GM12873 (cell line): ENCODE data around the gene KHK.

Experiments used
- TF ChIP-seq, protein P1 (sequence below): IDR thresholded peaks from 2 replicates; pipeline ENCODE4 v1.5.1; 2012; ENCODE audit warnings: low read depth, mild to moderate bottlenecking, moderate library complexity, low read length, control low read depth; ENCODE audit not compliant: insufficient read depth; ENCODE audit errors: missing control alignments

The KHK gene

GRCh38 chr2:27137322-27137935, 50.9 kb downstream of the KHK start:
- TF ChIP-seq, protein P1, sequence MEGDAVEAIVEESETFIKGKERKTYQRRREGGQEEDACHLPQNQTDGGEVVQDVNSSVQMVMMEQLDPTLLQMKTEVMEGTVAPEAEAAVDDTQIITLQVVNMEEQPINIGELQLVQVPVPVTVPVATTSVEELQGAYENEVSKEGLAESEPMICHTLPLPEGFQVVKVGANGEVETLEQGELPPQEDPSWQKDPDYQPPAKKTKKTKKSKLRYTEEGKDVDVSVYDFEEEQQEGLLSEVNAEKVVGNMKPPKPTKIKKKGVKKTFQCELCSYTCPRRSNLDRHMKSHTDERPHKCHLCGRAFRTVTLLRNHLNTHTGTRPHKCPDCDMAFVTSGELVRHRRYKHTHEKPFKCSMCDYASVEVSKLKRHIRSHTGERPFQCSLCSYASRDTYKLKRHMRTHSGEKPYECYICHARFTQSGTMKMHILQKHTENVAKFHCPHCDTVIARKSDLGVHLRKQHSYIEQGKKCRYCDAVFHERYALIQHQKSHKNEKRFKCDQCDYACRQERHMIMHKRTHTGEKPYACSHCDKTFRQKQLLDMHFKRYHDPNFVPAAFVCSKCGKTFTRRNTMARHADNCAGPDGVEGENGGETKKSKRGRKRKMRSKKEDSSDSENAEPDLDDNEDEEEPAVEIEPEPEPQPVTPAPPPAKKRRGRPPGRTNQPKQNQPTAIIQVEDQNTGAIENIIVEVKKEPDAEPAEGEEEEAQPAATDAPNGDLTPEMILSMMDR = no peak

DNA sequence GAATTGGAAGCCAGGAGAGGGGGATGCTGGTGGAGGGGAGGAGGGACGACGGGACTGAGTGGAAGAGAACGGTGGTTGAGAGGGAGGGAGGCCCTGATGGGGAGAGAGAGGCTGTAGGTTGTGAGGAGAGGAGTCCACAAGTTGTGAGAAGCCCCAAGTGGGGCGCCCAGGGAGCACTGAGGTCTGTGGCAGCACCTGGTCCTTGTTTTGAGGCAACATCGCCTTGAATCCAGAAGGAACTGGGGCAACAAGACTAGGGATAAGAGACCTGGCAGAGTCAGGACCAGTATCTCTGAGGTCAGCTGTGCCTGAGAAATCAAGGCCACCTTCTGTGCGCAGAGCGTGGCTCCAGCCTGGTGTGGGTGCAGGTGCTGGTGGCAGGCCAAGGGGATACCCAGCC, 51.5 kb downstream of the KHK start:
- TF ChIP-seq, protein P1 = no peak

- TF ChIP-seq, protein P1 = no peak
Measured at GRCh38 chr2:27139310-27139709, 52.7 kb downstream of the KHK start, which contains the start of gene PRR30. PRR30 (minus strand) TSS chr2:27139410; CDS start chr2:27138329, 1,081 bp downstream.

DNA sequence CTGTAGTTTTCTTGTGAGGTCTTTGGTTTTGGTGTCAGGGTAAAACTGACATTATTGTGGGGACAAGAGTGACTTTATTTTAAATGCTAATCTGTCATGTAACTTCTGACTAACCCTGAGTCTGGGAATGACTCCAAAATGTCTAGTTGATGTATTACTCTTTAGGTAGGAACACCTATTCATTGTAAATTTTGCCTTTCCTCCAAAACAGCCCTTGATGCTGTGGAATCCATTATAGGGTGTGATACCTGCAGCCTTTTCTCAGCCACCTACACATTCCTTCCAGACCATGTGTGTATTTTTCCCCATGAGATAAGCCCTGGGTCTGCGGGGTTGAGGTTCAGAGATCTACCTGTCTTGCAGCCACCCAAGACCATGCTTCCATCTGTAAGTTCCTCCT, 56.7 kb downstream of the KHK start:
- TF ChIP-seq, protein P1 = no peak

- TF ChIP-seq, protein P1 = no peak
Measured at GRCh38 chr2:27145682-27146081, 59.1 kb downstream of the KHK start.

DNA sequence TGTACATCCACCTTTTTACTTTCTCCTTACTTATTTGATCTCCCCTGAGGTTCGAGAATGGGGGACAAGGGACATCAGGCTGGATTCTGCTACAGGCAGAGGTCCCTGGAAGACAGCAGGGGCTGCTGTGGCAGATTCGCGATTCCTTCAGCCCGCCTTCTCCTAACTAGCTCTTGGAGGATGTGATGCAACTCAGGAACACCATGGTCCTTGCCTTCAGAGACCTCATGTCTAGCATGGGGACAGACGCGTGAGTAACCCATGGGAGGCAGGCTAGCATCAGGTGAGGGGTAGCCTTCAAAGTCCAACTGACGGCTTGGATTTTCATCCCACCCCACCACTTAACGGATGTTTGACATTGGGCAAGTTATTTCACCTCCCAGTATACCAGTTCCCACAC, 61.4 kb downstream of the KHK start:
- TF ChIP-seq, protein P1 = no peak

DNA sequence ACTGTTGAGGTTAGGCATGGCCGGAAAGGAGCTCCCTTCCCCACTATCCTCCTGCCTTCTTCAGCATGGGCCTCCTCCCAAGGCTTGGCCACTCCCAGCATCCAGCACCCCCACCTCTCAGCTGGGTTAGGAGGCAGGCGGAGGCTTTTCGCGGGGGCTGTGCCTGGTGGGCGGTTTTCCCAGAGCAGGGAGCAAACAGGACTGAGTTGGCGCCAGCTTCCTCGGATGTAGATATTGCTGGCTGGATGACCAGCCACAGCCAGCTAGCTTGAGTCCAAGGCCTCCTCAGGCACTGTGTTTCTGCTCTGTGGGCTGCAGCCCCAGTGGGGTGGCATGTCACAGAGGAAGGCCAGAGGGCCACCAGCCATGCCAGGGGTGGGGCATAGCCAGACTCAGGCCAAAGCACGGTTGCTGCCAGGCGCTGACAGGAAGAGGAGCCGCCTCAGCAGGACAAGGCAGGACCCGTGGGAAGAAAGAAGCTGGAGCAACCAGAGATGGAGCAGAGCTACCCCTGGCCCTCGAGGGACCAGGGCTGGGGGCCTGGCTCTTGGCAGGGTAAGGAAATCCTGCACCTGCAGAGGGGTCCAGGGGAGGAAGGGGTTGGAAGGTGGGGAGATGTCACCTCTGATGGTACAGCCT, 62.3 kb downstream of the KHK start, which contains the start of gene TCF23:
Gene TCF23, plus strand, starts transcription at position 204 of the 639 bp plus-strand sequence. Its CDS starts 130 bp downstream, at position 334.
- TF ChIP-seq, protein P1 = no peak
